HCT116 (cell line): ENCODE measurements around the gene TIAM1. TPM values are rescaled to one million over a fixed set of nuclear protein-coding genes. Genes with fewer than 3 reads are reported as not detected.

Experiments used
- ATAC-seq: fragments of 200-7000 bp; cut with Tn5 transposase; 2 replicates; pipeline ENCODE4 v1.9.1; 2020; ENCODE audit warnings: mild to moderate bottlenecking, moderate library complexity
- BruUV-seq: library from RNA; stranded (reverse); fragments of 400-500 nt; replicated peaks from 2 replicates; lab custom pipeline; 2021; lab: Mats Ljungman, UMichigan
- CTCF ChIA-PET: fragments of 300-600 bp; sonication (Branson Sonifier 250); formaldehyde crosslinking; loops from one replicate; lab custom pipeline; 2021; ENCODE audit warnings: antibody characterized with exemption; lab: Charles Lee
- POLR2A ChIA-PET: fragments of 300-600, 350-600 bp; sonication (Branson Sonifier 250); formaldehyde crosslinking; loops from one replicate; lab custom pipeline; 2021; ENCODE audit warnings: antibody characterized with exemption; lab: Charles Lee
- RAD21 ChIA-PET, 2 experiments: fragments of 300-600 bp; sonication (Branson Sonifier 250); formaldehyde crosslinking; loops; one replicate each; lab custom pipeline; 2023; ENCODE audit warnings: low total read pairs in 2 of 2; ENCODE audit not compliant: uncharacterized antibody in 2 of 2, unreplicated experiment in 2 of 2, low non-redundant PET in 1 of 2; lab: Charles Lee
- DNase-seq: peaks from one replicate; pipeline ENCODE4 v3.0.0-alpha.2; 2010; ENCODE audit warnings: low read depth, low spot score
- H2AFZ ChIP-seq: fragments of 200-600 bp; shearing (Covaris generic), sonication (generic); 2 replicates; pipeline ENCODE4 v1.6.1; 2017; ENCODE audit warnings: low read depth, mixed run types, mixed read lengths, antibody characterized with exemption, low read length; ENCODE audit not compliant: poor library complexity, severe bottlenecking
- H3K27ac ChIP-seq: 2 replicates; pipeline ENCODE4 v1.5.1; 2012; ENCODE audit warnings: low read depth, low read length
- H3K27me3 ChIP-seq: fragments of 200-600 bp; sonication (generic); 2 replicates; pipeline ENCODE4 v1.6.1; 2016; ENCODE audit warnings: mixed run types, low read length, mixed read lengths; ENCODE audit not compliant: insufficient read depth
- H3K36me3 ChIP-seq, 2 experiments: fragments of 200-500 bp in 1 of 2; fragments of 200-600 bp in 1 of 2; sonication (Bioruptor generic) in 1 of 2; sonication (generic) in 1 of 2; 2 replicates each; pipeline versions ENCODE4 v1.5.1 to v1.6.1; 2014 to 2016; ENCODE audit warnings: low read length in 2 of 2, inconsistent platforms in 1 of 2, mixed read lengths in 1 of 2, mixed run types in 1 of 2; ENCODE audit not compliant: insufficient read depth in 2 of 2, control insufficient read depth in 1 of 2
- H3K4me1 ChIP-seq, 2 experiments: fragments of 200-600 bp in 1 of 2; sonication (generic) in 1 of 2; 2 replicates each; pipeline versions ENCODE4 v1.5.1 to v1.6.1; 2012 to 2017; ENCODE audit warnings: low read length in 2 of 2, inconsistent platforms in 1 of 2, mild to moderate bottlenecking in 1 of 2, mixed read lengths in 1 of 2, mixed run types in 1 of 2, moderate library complexity in 1 of 2; ENCODE audit not compliant: insufficient read depth in 2 of 2, control insufficient read depth in 1 of 2
- H3K4me2 ChIP-seq: fragments of 200-600 bp; sonication (generic); 2 replicates; pipeline ENCODE4 v1.6.1; 2017; ENCODE audit warnings: mixed run types, low read length, mixed read lengths
- H3K4me3 ChIP-seq, 2 experiments: fragments of 200-600 bp in 1 of 2; sonication (generic) in 1 of 2; replicated peaks in 1 of 2; 2 replicates each; pipeline ENCODE4 v1.5.1; 2011 to 2016; ENCODE audit warnings: low read length in 2 of 2, control low read depth in 1 of 2, low read depth in 1 of 2, mild to moderate bottlenecking in 1 of 2, mixed read lengths in 1 of 2, mixed run types in 1 of 2
- H3K79me2 ChIP-seq: fragments of 200-600 bp; sonication (generic); 2 replicates; pipeline ENCODE4 v1.6.1; 2017; ENCODE audit warnings: mild to moderate bottlenecking, mixed run types, low read length, moderate library complexity, mixed read lengths; ENCODE audit not compliant: insufficient read depth
- H3K9ac ChIP-seq: fragments of 200-600 bp; sonication (generic); 2 replicates; pipeline ENCODE4 v1.6.1; 2016; ENCODE audit warnings: low read length, mixed read lengths
- H3K9me2 ChIP-seq: fragments of 200-600 bp; sonication (generic), shearing (Covaris generic); 2 replicates; pipeline ENCODE4 v1.6.1; 2017; ENCODE audit warnings: mixed run types, mild to moderate bottlenecking, moderate library complexity; ENCODE audit not compliant: insufficient read depth
- H3K9me3 ChIP-seq, 2 experiments: fragments of 200-500 bp in 1 of 2; fragments of 200-600 bp in 1 of 2; sonication (Bioruptor generic) in 1 of 2; sonication (generic) in 1 of 2; 2 replicates each; pipeline ENCODE4 v1.6.1; 2014 to 2017; ENCODE audit warnings: low read length in 2 of 2, mixed read lengths in 2 of 2, inconsistent platforms in 1 of 2, low read depth in 1 of 2, mild to moderate bottlenecking in 1 of 2, mixed run types in 1 of 2, moderate library complexity in 1 of 2; ENCODE audit not compliant: control insufficient read depth in 1 of 2, insufficient read depth in 1 of 2
- H4K20me1 ChIP-seq: fragments of 200-600 bp; sonication (generic), shearing (Covaris generic); 2 replicates; pipeline ENCODE4 v1.6.1; 2017; ENCODE audit warnings: mixed run types, mild to moderate bottlenecking, moderate library complexity; ENCODE audit not compliant: insufficient read depth
- ATF3 ChIP-seq: IDR thresholded peaks from 2 replicates; pipeline ENCODE4 v1.6.1; 2012
- CBX3 ChIP-seq: IDR thresholded peaks from 2 replicates; pipeline ENCODE4 v1.6.1; 2012; ENCODE audit warnings: low read depth
- CEBPB ChIP-seq: IDR thresholded peaks from 2 replicates; pipeline ENCODE4 v1.6.1; 2012; ENCODE audit warnings: low read depth
- CTCF ChIP-seq, 3 experiments: fragments of 200-600 bp in 1 of 3; sonication (generic) in 1 of 3; IDR thresholded peaks in 2 of 3; conservative IDR thresholded peaks in 1 of 3; 2 replicates each; pipeline ENCODE4 v1.5.1; 2012 to 2017; ENCODE audit warnings: low read depth in 2 of 3, low read length in 2 of 3, antibody characterized with exemption in 1 of 3, borderline replicate concordance in 1 of 3, control low read depth in 1 of 3, mild to moderate bottlenecking in 1 of 3, mixed read lengths in 1 of 3, mixed run types in 1 of 3, moderate library complexity in 1 of 3; ENCODE audit not compliant: insufficient read depth in 1 of 3
- EGR1 ChIP-seq: IDR thresholded peaks from 2 replicates; pipeline ENCODE4 v1.6.1; 2012; ENCODE audit warnings: low read depth
- ELF1 ChIP-seq: IDR thresholded peaks from 2 replicates; pipeline ENCODE4 v1.6.1; 2012; ENCODE audit warnings: low read depth, borderline replicate concordance
- EZH2phosphoT487 ChIP-seq: fragments of 200-600 bp; IDR thresholded peaks from 2 replicates; pipeline ENCODE4 v1.6.1; 2018; ENCODE audit warnings: antibody characterized with exemption, borderline replicate concordance
- FOSL1 ChIP-seq: IDR thresholded peaks from 2 replicates; pipeline ENCODE4 v1.6.1; 2012; ENCODE audit warnings: low read depth
- POLR2A ChIP-seq: IDR thresholded peaks from 2 replicates; pipeline ENCODE4 v1.7.0; 2011; ENCODE audit warnings: borderline replicate concordance; ENCODE audit not compliant: insufficient read depth, insufficient read length; ENCODE audit errors: extremely low read depth
- POLR2AphosphoS5 ChIP-seq: IDR thresholded peaks from 2 replicates; pipeline ENCODE4 v1.6.1; 2011; ENCODE audit warnings: mild to moderate bottlenecking, low read depth, low read length, moderate library complexity
- RAD21 ChIP-seq: IDR thresholded peaks from 2 replicates; pipeline ENCODE4 v1.6.1; 2012; ENCODE audit warnings: low read depth, mild to moderate bottlenecking
- SIN3A ChIP-seq: IDR thresholded peaks from 2 replicates; pipeline ENCODE4 v1.6.1; 2012; ENCODE audit warnings: low read depth
- SP1 ChIP-seq: IDR thresholded peaks from 2 replicates; pipeline ENCODE4 v1.6.1; 2012; ENCODE audit warnings: low read depth
- SRF ChIP-seq: IDR thresholded peaks from 2 replicates; pipeline ENCODE4 v1.6.1; 2012; ENCODE audit warnings: low read depth
- TCF7L2 ChIP-seq: IDR thresholded peaks from 2 replicates; pipeline ENCODE4 v1.7.0; 2011; ENCODE audit warnings: borderline replicate concordance, inconsistent platforms; ENCODE audit not compliant: insufficient read depth, insufficient read length; ENCODE audit errors: extremely low read depth
- YY1 ChIP-seq: IDR thresholded peaks from 2 replicates; pipeline ENCODE4 v1.6.1; 2011; ENCODE audit warnings: low read length, low read depth, moderate library complexity, mild to moderate bottlenecking; ENCODE audit not compliant: insufficient replicate concordance; ENCODE audit errors: extremely low read depth
- ZFX ChIP-seq: fragments of 450-650 bp; IDR thresholded peaks from 2 replicates; pipeline ENCODE4 v1.6.1; 2017
- ZNF274 ChIP-seq: fragments of 200-500 bp; sonication (Bioruptor generic); IDR thresholded peaks from 2 replicates; pipeline ENCODE4 v1.6.1; 2014; ENCODE audit warnings: mild to moderate bottlenecking, low read depth, low read length, inconsistent platforms
- intact Hi-C: fragments of 100-400 bp; cut with micrococcal nuclease; formaldehyde crosslinking; loops from 2 replicates; pipeline ENCODE4 v1.10.0; 2022
- total RNA-seq: library from RNA; stranded (reverse); gene quantifications from one replicate; pipeline ENCODE4 v1.2.1, GENCODE V29; 2021; ENCODE audit not compliant: unreplicated experiment
- TF ChIP-seq, protein P1 (sequence below): IDR thresholded peaks from 2 replicates; pipeline ENCODE4 v1.6.1; 2012; ENCODE audit warnings: low read depth

The TIAM1 gene
- total RNA-seq, 1 experiment from 2014 or later: 47.8 TPM

DNA sequence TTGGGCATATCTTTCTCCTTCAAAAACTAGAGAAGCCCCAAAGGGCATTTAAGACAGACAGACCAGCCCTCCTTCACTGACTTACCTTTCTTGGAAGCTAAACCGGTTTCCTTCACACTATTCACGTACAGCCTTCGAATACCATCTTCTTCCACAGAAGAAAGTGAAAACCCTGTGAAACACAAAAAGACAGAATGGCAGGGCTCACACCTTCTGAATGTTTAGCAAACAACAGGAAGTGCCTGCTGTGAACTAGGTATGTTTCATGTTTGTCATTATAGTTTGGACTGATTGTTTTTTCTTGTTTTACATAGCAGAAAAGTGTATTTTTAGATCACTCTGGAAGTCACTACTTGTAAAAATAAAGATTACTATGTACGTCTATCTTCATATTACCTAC lies 157.1 kb downstream of the TIAM1 start:
- Histone ChIP-seq H3K9ac (no peak overlapping the region), H3K9me3 (no peaks in the 10 kb centered on the region), H3K27ac (no peak overlapping the region), H3K79me2 (no peaks in the 10 kb centered on the region), H3K9me2 (no peaks in the 10 kb centered on the region), H3K4me3 (no peak overlapping the region), H3K36me3 (peaks cover 0 to 3% of the 10 kb centered on the region in 2 experiments; a peak in 1 of 4 replicates), H3K27me3 (no peaks in the 10 kb centered on the region), H2AFZ (no peak overlapping the region), H4K20me1 (no peaks in the 10 kb centered on the region), H3K4me1 (no peaks in the 10 kb centered on the region), H3K4me2 (no peak overlapping the region)
- ATAC-seq (no peak), DNase-seq (no peak)
- intact Hi-C loops: no loop called here
- TF ChIP-seq SIN3A (no peak), EZH2phosphoT487 (no peak), ELF1 (no peak), CTCF (IDR thresholded peaks at IDR 0.05 in 2 of 3, conservative IDR thresholded peaks at IDR 0.05 in 1 of 3; ENCODE audit: borderline replicate concordance in 1 of 3, insufficient read depth in 1 of 3, low read depth in 2 of 3, low read length in 2 of 3) (no peak), RAD21 (no peak), YY1 (no peak), SP1 (no peak), EGR1 (no peak), CEBPB (no peak), ZNF274 (no peak), SRF (no peak), FOSL1 (no peak), CBX3 (no peak), POLR2A (no peak), ZFX (no peak), ATF3 (no peak), TCF7L2 (no peak), POLR2AphosphoS5 (no peak)
- TF ChIP-seq, protein P1, sequence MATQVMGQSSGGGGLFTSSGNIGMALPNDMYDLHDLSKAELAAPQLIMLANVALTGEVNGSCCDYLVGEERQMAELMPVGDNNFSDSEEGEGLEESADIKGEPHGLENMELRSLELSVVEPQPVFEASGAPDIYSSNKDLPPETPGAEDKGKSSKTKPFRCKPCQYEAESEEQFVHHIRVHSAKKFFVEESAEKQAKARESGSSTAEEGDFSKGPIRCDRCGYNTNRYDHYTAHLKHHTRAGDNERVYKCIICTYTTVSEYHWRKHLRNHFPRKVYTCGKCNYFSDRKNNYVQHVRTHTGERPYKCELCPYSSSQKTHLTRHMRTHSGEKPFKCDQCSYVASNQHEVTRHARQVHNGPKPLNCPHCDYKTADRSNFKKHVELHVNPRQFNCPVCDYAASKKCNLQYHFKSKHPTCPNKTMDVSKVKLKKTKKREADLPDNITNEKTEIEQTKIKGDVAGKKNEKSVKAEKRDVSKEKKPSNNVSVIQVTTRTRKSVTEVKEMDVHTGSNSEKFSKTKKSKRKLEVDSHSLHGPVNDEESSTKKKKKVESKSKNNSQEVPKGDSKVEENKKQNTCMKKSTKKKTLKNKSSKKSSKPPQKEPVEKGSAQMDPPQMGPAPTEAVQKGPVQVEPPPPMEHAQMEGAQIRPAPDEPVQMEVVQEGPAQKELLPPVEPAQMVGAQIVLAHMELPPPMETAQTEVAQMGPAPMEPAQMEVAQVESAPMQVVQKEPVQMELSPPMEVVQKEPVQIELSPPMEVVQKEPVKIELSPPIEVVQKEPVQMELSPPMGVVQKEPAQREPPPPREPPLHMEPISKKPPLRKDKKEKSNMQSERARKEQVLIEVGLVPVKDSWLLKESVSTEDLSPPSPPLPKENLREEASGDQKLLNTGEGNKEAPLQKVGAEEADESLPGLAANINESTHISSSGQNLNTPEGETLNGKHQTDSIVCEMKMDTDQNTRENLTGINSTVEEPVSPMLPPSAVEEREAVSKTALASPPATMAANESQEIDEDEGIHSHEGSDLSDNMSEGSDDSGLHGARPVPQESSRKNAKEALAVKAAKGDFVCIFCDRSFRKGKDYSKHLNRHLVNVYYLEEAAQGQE: no peak
- BruUV-seq: no TSS peak
- ChIA-PET POLR2A (no interaction called here), RAD21 (no interaction called here), CTCF (interaction anchor here (1.1 kb wide), 1 partner anchor 77 kb away, joined by 3 read pairs; no protein-coding TSS in a partner anchor)
